IMR-90 (cell line): ENCODE measurements around the gene PDZD8. TPM values are rescaled to one million over a fixed set of nuclear protein-coding genes. Genes with fewer than 3 reads are reported as not detected.

Experiments
- ATAC-seq: fragments of 200-7000 bp; cut with Tn5 transposase; 2 replicates; pipeline ENCODE4 v1.9.1; 2020; ENCODE audit warnings: low read depth, mild to moderate bottlenecking, moderate library complexity
- BruUV-seq: library from RNA; stranded (reverse); fragments of 400-500 nt; replicated peaks from 2 replicates; lab custom pipeline; 2021; lab: Mats Ljungman, UMichigan
- CTCF ChIA-PET: fragments of 300-600 bp; formaldehyde crosslinking; extraction: SDS; loops from one replicate; lab custom pipeline; 2021; ENCODE audit warnings: antibody characterized with exemption; lab: Yijun Ruan, JAX
- POLR2A ChIA-PET: fragments of 300-600 bp; sonication (Branson Sonifier 250); formaldehyde crosslinking; loops from one replicate; lab custom pipeline; 2022; ENCODE audit warnings: antibody characterized with exemption; ENCODE audit not compliant: unreplicated experiment; lab: Charles Lee
- DNase-seq: peaks from one replicate; pipeline ENCODE4 v3.0.0; 2013
- H2AFZ ChIP-seq: replicated peaks from 2 replicates; pipeline ENCODE3; 2013; ENCODE audit warnings: low read length, mild to moderate bottlenecking; ENCODE audit not compliant: poor library complexity
- H2AK5ac ChIP-seq: 2 replicates; pipeline ENCODE4 v1.6.1; 2013; ENCODE audit warnings: low read depth, low read length, inconsistent platforms
- H2AK9ac ChIP-seq: replicated peaks from 2 replicates; pipeline ENCODE3; 2013; ENCODE audit warnings: mild to moderate bottlenecking, low read depth, low read length, moderate library complexity; ENCODE audit not compliant: poor library complexity
- H2BK120ac ChIP-seq: 2 replicates; pipeline ENCODE4 v1.6.1; 2013; ENCODE audit warnings: low read depth, low read length, inconsistent platforms
- H2BK15ac ChIP-seq: 3 replicates; pipeline ENCODE4 v1.6.1; 2013; ENCODE audit warnings: low read depth, low read length, inconsistent platforms
- H2BK20ac ChIP-seq: 2 replicates; pipeline ENCODE4 v1.6.1; 2013; ENCODE audit warnings: low read depth, mild to moderate bottlenecking, inconsistent platforms, low read length, moderate library complexity
- H2BK5ac ChIP-seq: 2 replicates; pipeline ENCODE4 v1.6.1; 2013; ENCODE audit warnings: mild to moderate bottlenecking, low read depth, low read length, inconsistent platforms; ENCODE audit not compliant: poor library complexity, severe bottlenecking
- H3K14ac ChIP-seq: replicated peaks from 2 replicates; pipeline ENCODE4 v1.6.1; 2013; ENCODE audit warnings: low read depth, low read length, inconsistent platforms
- H3K18ac ChIP-seq: 2 replicates; pipeline ENCODE4 v1.6.1; 2013; ENCODE audit warnings: low read depth, low read length, control low read depth
- H3K23ac ChIP-seq: 2 replicates; pipeline ENCODE4 v1.6.1; 2013; ENCODE audit warnings: low read depth, low read length, inconsistent platforms
- H3K27ac ChIP-seq: 2 replicates; pipeline ENCODE4 v1.5.1; 2013; ENCODE audit warnings: mild to moderate bottlenecking, control low read depth, low read length; ENCODE audit not compliant: insufficient read depth
- H3K27me3 ChIP-seq: 2 replicates; pipeline ENCODE4 v1.6.1; 2013; ENCODE audit warnings: low read length; ENCODE audit not compliant: control insufficient read depth, insufficient read depth
- H3K36me3 ChIP-seq: 2 replicates; pipeline ENCODE4 v1.6.1; 2013; ENCODE audit warnings: low read length, mixed read lengths; ENCODE audit not compliant: control insufficient read depth, insufficient read depth
- H3K4ac ChIP-seq: 2 replicates; pipeline ENCODE4 v1.6.1; 2013; ENCODE audit warnings: low read depth, low read length, inconsistent platforms
- H3K4me1 ChIP-seq: 2 replicates; pipeline ENCODE4 v1.6.1; 2013; ENCODE audit warnings: low read length, mixed read lengths; ENCODE audit not compliant: control insufficient read depth, insufficient read depth
- H3K4me2 ChIP-seq: 2 replicates; pipeline ENCODE4 v1.6.1; 2013; ENCODE audit warnings: low read depth, mild to moderate bottlenecking, control low read depth, low read length, moderate library complexity
- H3K4me3 ChIP-seq: 2 replicates; pipeline ENCODE4 v1.5.1; 2013; ENCODE audit warnings: low read depth, mild to moderate bottlenecking, control low read depth, low read length, moderate library complexity; ENCODE audit not compliant: insufficient read depth
- H3K56ac ChIP-seq: 2 replicates; pipeline ENCODE4 v1.6.1; 2013; ENCODE audit warnings: low read length, inconsistent platforms; ENCODE audit not compliant: insufficient read depth; ENCODE audit errors: extremely low read depth
- H3K79me1 ChIP-seq, 2 experiments: 2 replicates each; pipeline ENCODE4 v1.6.1; 2013; ENCODE audit warnings: low read length in 2 of 2, inconsistent platforms in 1 of 2, low read depth in 1 of 2
- H3K9ac ChIP-seq: 2 replicates; pipeline ENCODE4 v1.6.1; 2013; ENCODE audit warnings: low read depth, low read length, control low read depth
- H3K9me1 ChIP-seq: 2 replicates; pipeline ENCODE4 v1.6.1; 2013; ENCODE audit warnings: low read length, inconsistent platforms; ENCODE audit not compliant: insufficient read depth
- H3K9me3 ChIP-seq: 2 replicates; pipeline ENCODE4 v1.6.1; 2013; ENCODE audit warnings: low read length; ENCODE audit not compliant: control insufficient read depth, insufficient read depth
- H4K20me1 ChIP-seq: 2 replicates; pipeline ENCODE4 v1.6.1; 2013; ENCODE audit warnings: low read length, inconsistent platforms; ENCODE audit not compliant: insufficient read depth
- H4K5ac ChIP-seq: 2 replicates; pipeline ENCODE4 v1.6.1; 2013; ENCODE audit warnings: mild to moderate bottlenecking, low read depth, low read length, control low read depth
- H4K8ac ChIP-seq, 2 experiments: 2 replicates each; pipeline ENCODE4 v1.6.1; 2013; ENCODE audit warnings: low read depth in 2 of 2, low read length in 2 of 2, control low read depth in 1 of 2, inconsistent platforms in 1 of 2
- H4K91ac ChIP-seq: 2 replicates; pipeline ENCODE4 v1.6.1; 2013; ENCODE audit warnings: low read depth, low read length, inconsistent platforms; ENCODE audit not compliant: insufficient read depth
- BHLHE40 ChIP-seq: fragments of 150-350 bp; IDR thresholded peaks from 2 replicates; pipeline ENCODE4 v1.6.1; 2016; ENCODE audit warnings: mild to moderate bottlenecking, low read depth, low read length
- CEBPB ChIP-seq: IDR thresholded peaks from 2 replicates; pipeline ENCODE4 v1.6.1; 2012; ENCODE audit warnings: low read depth, low read length, improper control_type of control experiment
- CHD1 ChIP-seq: IDR thresholded peaks from 2 replicates; pipeline ENCODE4 v1.6.1; 2012; ENCODE audit warnings: low read depth, low read length, improper control_type of control experiment
- FOS ChIP-seq: fragments of 150-350 bp; IDR thresholded peaks from 2 replicates; pipeline ENCODE4 v1.6.1; 2016; ENCODE audit warnings: low read depth, low read length
- MAZ ChIP-seq: IDR thresholded peaks from 2 replicates; pipeline ENCODE4 v1.6.1; 2012; ENCODE audit warnings: low read depth, mild to moderate bottlenecking, low read length, improper control_type of control experiment, moderate library complexity, borderline replicate concordance
- NFE2L2 ChIP-seq: fragments of 150-350 bp; IDR thresholded peaks from 2 replicates; pipeline ENCODE4 v1.6.1; 2016; ENCODE audit warnings: low read depth, mild to moderate bottlenecking, low read length
- POLR2A ChIP-seq: IDR thresholded peaks from 2 replicates; pipeline ENCODE4 v1.6.1; 2012; ENCODE audit warnings: mild to moderate bottlenecking, low read depth, low read length
- RCOR1 ChIP-seq: IDR thresholded peaks from 2 replicates; pipeline ENCODE4 v1.6.1; 2012; ENCODE audit warnings: mild to moderate bottlenecking, low read length, improper control_type of control experiment; ENCODE audit not compliant: insufficient replicate concordance
- SMC3 ChIP-seq: fragments of 150-350 bp; IDR thresholded peaks from 2 replicates; pipeline ENCODE4 v1.6.1; 2016; ENCODE audit warnings: low read depth, mild to moderate bottlenecking, antibody characterized with exemption, low read length, moderate library complexity
- WGBS, 2 experiments: methylation state at CpG; one replicate each; pipeline versions ENCODE4 v1.1.5 to v1.1.7; 2013; ENCODE audit warnings: missing lambda C conversion rate in 2 of 2; ENCODE audit not compliant: insufficient read length in 1 of 2; ENCODE audit errors: extremely low coverage in 2 of 2; 5-methylcytosine and 5-hydroxymethylcytosine counted together
- dilution Hi-C: fragments of 300-500 bp; cut with HindIII; formaldehyde crosslinking; loops from one replicate; pipeline ENCODE4 v1.14.3; 2018; ENCODE audit warnings: low sequenced_read_pairs; ENCODE audit not compliant: unreplicated experiment
- in situ Hi-C: fragments of 300-500 bp; cut with MboI; formaldehyde crosslinking; loops from 3 replicates; pipeline ENCODE4 v1.14.3; 2019; ENCODE audit warnings: low sequenced_read_pairs, inconsistent platforms, mixed read lengths
- intact Hi-C: fragments of 100-400 bp; cut with micrococcal nuclease; formaldehyde crosslinking; loops from 2 replicates; pipeline ENCODE4 v1.10.0; 2022
- polyA plus RNA-seq, 3 experiments: library from polyadenylated mRNA; depleted of rRNA; stranded (reverse); fragments of >200 nt; gene quantifications; 2 replicates each; pipeline ENCODE4 v1.2.3, GENCODE V29; 2012; ENCODE audit warnings: low replicate concordance in 1 of 3
- total RNA-seq: library from RNA; depleted of rRNA; stranded (reverse); fragments of >200 nt; gene quantifications from 2 replicates; pipeline ENCODE4 v1.2.3, GENCODE V29; 2012

Gene PDZD8
- total and polyA plus RNA-seq, 2 of the 4 experiments (the other 2 are of a cell fraction) = 11.3 to 20.4 TPM

GRCh38 chr10:117409549-117410305 is 34.5 kb upstream of the PDZD8 start:
- H3K18ac ChIP-seq = no peak overlapping the region
- no peak overlapping the region for H4K5ac ChIP-seq
- H3K23ac ChIP-seq = no peak overlapping the region
- no peaks in the 10 kb centered on the region for H4K20me1 ChIP-seq
- no peak overlapping the region for H2AK9ac ChIP-seq
- no peak overlapping the region for H4K8ac ChIP-seq
- TF ChIP-seq RCOR1 = no peak
- no peak for TF ChIP-seq SMC3
- TF ChIP-seq CEBPB = no peak
- no peak for TF ChIP-seq BHLHE40
- no peak for TF ChIP-seq FOS
- no peak for TF ChIP-seq NFE2L2
- no peak for TF ChIP-seq CHD1
- TF ChIP-seq MAZ = no peak
- no peak for TF ChIP-seq POLR2A
- no peak overlapping the region for H3K9ac ChIP-seq
- no peak overlapping the region for H3K27ac ChIP-seq
- intact Hi-C loops (no loop called here), in situ Hi-C loops (no loop called here), dilution Hi-C loops (no loop called here)
- no peak overlapping the region for H3K56ac ChIP-seq
- H3K4me3 ChIP-seq = no peak overlapping the region
- 60% methylated on average over 2 of the region's 5 CpGs; no CpG with 5 or more reads in 1 of the 2 experiments for WGBS, 2 experiments
- no peak overlapping the region for H3K14ac ChIP-seq
- H2AK5ac ChIP-seq = no peak overlapping the region
- no peak overlapping the region for H2BK20ac ChIP-seq
- H2BK5ac ChIP-seq = no peak overlapping the region
- no peak overlapping the region for H3K4ac ChIP-seq
- CTCF ChIA-PET = no interaction called here
- no peak overlapping the region for H2BK15ac ChIP-seq
- no peak overlapping the region for H3K4me2 ChIP-seq
- POLR2A ChIA-PET = no interaction called here
- DNase-seq (no peak), ATAC-seq (no peak)
- no peak overlapping the region for H4K91ac ChIP-seq
- H3K36me3 ChIP-seq = no peaks in the 10 kb centered on the region
- H2AFZ ChIP-seq = no peak overlapping the region
- H3K9me3 ChIP-seq = no peaks in the 10 kb centered on the region
- no peaks in the 10 kb centered on the region; the same call in 1 of the 2 replicates for H3K27me3 ChIP-seq
- H3K9me1 ChIP-seq = no peaks in the 10 kb centered on the region
- H3K79me1 ChIP-seq = no peaks in the 10 kb centered on the region
- H2BK120ac ChIP-seq = no peak overlapping the region
- H3K4me1 ChIP-seq = no peaks in the 10 kb centered on the region
- BruUV-seq = no TSS peak
